Measurements from ENCODE around the gene CNOT10.

The CNOT10 gene

DNA sequence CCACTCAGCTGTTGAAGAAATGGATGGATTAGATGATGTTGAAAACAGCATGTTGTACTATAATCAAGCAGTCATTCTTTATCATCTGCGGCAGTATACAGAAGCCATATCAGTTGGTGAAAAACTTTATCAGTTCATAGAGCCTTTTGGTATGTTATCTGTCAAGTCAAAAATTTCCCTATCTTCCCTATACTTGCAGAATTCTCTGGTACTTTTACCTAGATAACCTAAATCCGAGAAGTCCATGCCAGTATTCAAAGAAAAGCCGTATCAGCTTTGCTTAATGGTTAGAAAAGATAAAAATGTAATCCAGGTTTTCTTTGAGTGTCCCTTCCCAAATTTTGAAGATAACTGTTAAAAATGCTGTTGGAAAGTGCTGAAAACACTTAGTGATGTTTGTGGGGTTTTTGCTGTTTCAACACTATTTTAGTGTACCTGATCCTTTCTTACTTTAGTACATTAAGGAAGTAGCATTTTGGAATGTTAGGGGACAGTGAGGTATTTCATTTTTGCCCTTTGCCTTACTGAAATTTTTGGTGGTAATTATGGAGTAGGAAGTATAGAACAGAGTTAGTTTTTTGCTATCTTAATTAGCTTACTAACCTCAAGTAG is 23.8 kb downstream of the CNOT10 start:
- Histone ChIP-seq H3K79me2 (ENCODE audit: insufficient read depth, low read length) (no peaks in the 10 kb centered on the region), H3K9me2 (ENCODE audit: low read depth, low read length) (no peaks in the 10 kb centered on the region), H3K36me3 (ENCODE audit: insufficient read depth, low read length) (peaks cover 63% of the 10 kb centered on the region), H3K9me3 (ENCODE audit: low read length) (no peaks in the 10 kb centered on the region), H3F3A (ENCODE audit: insufficient read depth, low read length) (no peaks in the 10 kb centered on the region), H4K20me1 (ENCODE audit: insufficient read depth, low read length) (no peaks in the 10 kb centered on the region), H3K4me3 (ENCODE audit: low read depth, low read length, poor library complexity, severe bottlenecking) (no peak overlapping the region), H3K4me2 (ENCODE audit: low read length) (no peak overlapping the region), H3K27me3 (ENCODE audit: insufficient read depth, low read length) (no peaks in the 10 kb centered on the region), H3K9ac (ENCODE audit: low read length) (no peak overlapping the region), H2AFZ (ENCODE audit: low read length) (no peak overlapping the region), H3K27ac (ENCODE audit: low read depth, low read length, poor library complexity, severe bottlenecking) (no peak overlapping the region), H3K4me1 (ENCODE audit: insufficient read depth, low read length, severe bottlenecking) (peaks cover under 1% of the 10 kb centered on the region)
- TF ChIP-seq, protein P1, sequence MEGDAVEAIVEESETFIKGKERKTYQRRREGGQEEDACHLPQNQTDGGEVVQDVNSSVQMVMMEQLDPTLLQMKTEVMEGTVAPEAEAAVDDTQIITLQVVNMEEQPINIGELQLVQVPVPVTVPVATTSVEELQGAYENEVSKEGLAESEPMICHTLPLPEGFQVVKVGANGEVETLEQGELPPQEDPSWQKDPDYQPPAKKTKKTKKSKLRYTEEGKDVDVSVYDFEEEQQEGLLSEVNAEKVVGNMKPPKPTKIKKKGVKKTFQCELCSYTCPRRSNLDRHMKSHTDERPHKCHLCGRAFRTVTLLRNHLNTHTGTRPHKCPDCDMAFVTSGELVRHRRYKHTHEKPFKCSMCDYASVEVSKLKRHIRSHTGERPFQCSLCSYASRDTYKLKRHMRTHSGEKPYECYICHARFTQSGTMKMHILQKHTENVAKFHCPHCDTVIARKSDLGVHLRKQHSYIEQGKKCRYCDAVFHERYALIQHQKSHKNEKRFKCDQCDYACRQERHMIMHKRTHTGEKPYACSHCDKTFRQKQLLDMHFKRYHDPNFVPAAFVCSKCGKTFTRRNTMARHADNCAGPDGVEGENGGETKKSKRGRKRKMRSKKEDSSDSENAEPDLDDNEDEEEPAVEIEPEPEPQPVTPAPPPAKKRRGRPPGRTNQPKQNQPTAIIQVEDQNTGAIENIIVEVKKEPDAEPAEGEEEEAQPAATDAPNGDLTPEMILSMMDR (IDR thresholded peaks at IDR 0.05; ENCODE audit: low read length): no peak
- no peak for TF ChIP-seq EZH2 (IDR thresholded peaks at IDR 0.05; ENCODE audit: borderline replicate concordance, low read length)

DNA sequence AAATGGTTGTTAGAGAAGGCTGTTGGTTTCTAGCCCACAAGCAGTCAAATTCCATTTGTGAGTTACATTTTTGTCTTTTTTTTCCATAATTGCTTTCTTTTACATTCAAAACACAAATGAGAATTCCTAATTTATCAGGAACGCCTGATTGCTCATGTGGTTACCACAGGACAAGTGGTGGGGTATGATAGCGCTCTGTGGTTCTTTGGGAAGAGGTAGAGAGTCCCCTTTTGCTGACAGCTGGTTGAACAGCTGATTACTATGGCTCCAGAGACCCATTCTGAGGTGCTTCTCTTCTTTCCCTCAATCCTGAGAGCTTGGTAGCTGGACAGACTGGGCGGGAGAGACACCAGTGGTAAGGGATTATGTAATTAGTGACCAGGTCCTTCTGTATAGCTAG is 24.4 kb downstream of the CNOT10 start:
- Histone ChIP-seq H3F3A (ENCODE audit: insufficient read depth, low read length) (no peaks in the 10 kb centered on the region), H3K36me3 (ENCODE audit: insufficient read depth, low read length) (peaks cover 66% of the 10 kb centered on the region), H3K9ac (ENCODE audit: low read length) (no peak overlapping the region), H3K9me3 (ENCODE audit: low read length) (no peaks in the 10 kb centered on the region), H3K4me2 (ENCODE audit: low read length) (no peak overlapping the region), H3K79me2 (ENCODE audit: insufficient read depth, low read length) (no peaks in the 10 kb centered on the region), H3K27me3 (ENCODE audit: insufficient read depth, low read length) (no peaks in the 10 kb centered on the region), H3K9me2 (ENCODE audit: low read depth, low read length) (no peaks in the 10 kb centered on the region), H3K4me1 (ENCODE audit: insufficient read depth, low read length, severe bottlenecking) (no peaks in the 10 kb centered on the region), H2AFZ (ENCODE audit: low read length) (no peak overlapping the region), H3K27ac (ENCODE audit: low read depth, low read length, poor library complexity, severe bottlenecking) (no peak overlapping the region), H3K4me3 (ENCODE audit: low read depth, low read length, poor library complexity, severe bottlenecking) (no peak overlapping the region), H4K20me1 (ENCODE audit: insufficient read depth, low read length) (no peaks in the 10 kb centered on the region)
- TF ChIP-seq EZH2 (IDR thresholded peaks at IDR 0.05; ENCODE audit: borderline replicate concordance, low read length): no peak
- TF ChIP-seq, protein P1 (IDR thresholded peaks at IDR 0.05; ENCODE audit: low read length): no peak

DNA sequence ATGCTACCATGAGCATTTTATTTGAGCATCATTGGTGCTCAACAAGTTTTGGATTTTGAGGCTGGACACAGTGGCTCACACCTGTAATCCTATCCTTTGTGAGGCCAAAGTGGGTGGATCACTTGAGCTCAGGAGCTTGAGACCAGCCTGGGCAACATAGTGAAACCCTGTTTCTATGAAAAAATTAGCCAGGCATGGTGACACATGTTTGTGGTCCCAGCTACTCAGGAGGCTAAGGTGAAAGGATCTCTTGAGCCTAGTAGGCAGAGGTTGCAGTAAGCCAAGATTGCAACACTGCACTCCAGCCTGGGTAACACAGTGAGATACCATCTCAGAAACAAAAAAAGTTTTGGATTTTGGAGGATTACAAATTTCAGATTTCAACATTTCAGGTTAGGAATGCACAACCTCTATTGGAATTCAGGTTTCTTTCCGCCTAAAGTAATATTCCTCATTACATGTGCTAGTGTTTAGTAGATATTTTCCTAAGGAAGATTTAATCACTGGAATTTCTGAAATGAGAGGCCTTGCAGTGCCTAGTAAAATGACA is 27.6 kb downstream of the CNOT10 start:
- Histone ChIP-seq H3K9ac (ENCODE audit: low read length) (no peak overlapping the region), H4K20me1 (ENCODE audit: insufficient read depth, low read length) (no peaks in the 10 kb centered on the region), H3F3A (ENCODE audit: insufficient read depth, low read length) (no peaks in the 10 kb centered on the region), H3K4me3 (ENCODE audit: low read depth, low read length, poor library complexity, severe bottlenecking) (no peak overlapping the region), H3K9me3 (ENCODE audit: low read length) (no peaks in the 10 kb centered on the region), H3K27me3 (ENCODE audit: insufficient read depth, low read length) (no peaks in the 10 kb centered on the region), H3K27ac (ENCODE audit: low read depth, low read length, poor library complexity, severe bottlenecking) (no peak overlapping the region), H3K9me2 (ENCODE audit: low read depth, low read length) (no peaks in the 10 kb centered on the region), H3K4me2 (ENCODE audit: low read length) (no peak overlapping the region), H3K4me1 (ENCODE audit: insufficient read depth, low read length, severe bottlenecking) (no peaks in the 10 kb centered on the region), H2AFZ (ENCODE audit: low read length) (no peak overlapping the region), H3K36me3 (ENCODE audit: insufficient read depth, low read length) (peaks cover 84% of the 10 kb centered on the region), H3K79me2 (ENCODE audit: insufficient read depth, low read length) (no peaks in the 10 kb centered on the region)
- TF ChIP-seq EZH2 (IDR thresholded peaks at IDR 0.05; ENCODE audit: borderline replicate concordance, low read length): no peak
- TF ChIP-seq, protein P1 (IDR thresholded peaks at IDR 0.05; ENCODE audit: low read length): no peak

Data from OCI-LY1 (cell line).